MM.1S (cell line): ENCODE data around the gene SOX10.

Experiments used
- DNase-seq: peaks from one replicate; pipeline ENCODE4 v3.0.0-alpha.2; 2015
- H2AFZ ChIP-seq: fragments of 300-600 bp; sonication (generic); 2 replicates; pipeline ENCODE4 v1.6.0; 2016; ENCODE audit warnings: antibody characterized with exemption, low read length
- H3F3A ChIP-seq: fragments of 300-600 bp; sonication (generic); 2 replicates; pipeline ENCODE4 v1.6.1; 2016; ENCODE audit warnings: mild to moderate bottlenecking, antibody characterized with exemption, low read length, moderate library complexity, mixed read lengths; ENCODE audit not compliant: insufficient read depth
- H3K27ac ChIP-seq: fragments of 300-600 bp; sonication (generic); 2 replicates; pipeline ENCODE4 v1.5.1; 2016; ENCODE audit warnings: mild to moderate bottlenecking, low read length
- H3K27me3 ChIP-seq: fragments of 300-600 bp; sonication (generic); replicated peaks from 2 replicates; pipeline ENCODE4 v1.6.0; 2016; ENCODE audit warnings: low read length; ENCODE audit not compliant: insufficient read depth
- H3K36me3 ChIP-seq: fragments of 300-600 bp; sonication (generic); replicated peaks from 2 replicates; pipeline ENCODE4 v1.6.1; 2016; ENCODE audit warnings: mild to moderate bottlenecking, low read length, mixed read lengths; ENCODE audit not compliant: insufficient read depth
- H3K4me1 ChIP-seq: fragments of 300-600 bp; sonication (generic); 2 replicates; pipeline ENCODE4 v1.6.1; 2016; ENCODE audit warnings: low read length, mixed read lengths
- H3K4me2 ChIP-seq: fragments of 300-600 bp; sonication (generic); 2 replicates; pipeline ENCODE4 v1.6.0; 2016; ENCODE audit warnings: low read depth, low read length
- H3K4me3 ChIP-seq: fragments of 300-600 bp; sonication (generic); 2 replicates; pipeline ENCODE4 v1.5.1; 2016; ENCODE audit warnings: low read length, mixed read lengths
- H3K79me2 ChIP-seq: fragments of 300-600 bp; sonication (generic); 2 replicates; pipeline ENCODE4 v1.6.1; 2016; ENCODE audit warnings: mixed run types, low read length, mixed read lengths
- H3K9ac ChIP-seq: fragments of 300-600 bp; sonication (generic); 2 replicates; pipeline ENCODE4 v1.6.1; 2016; ENCODE audit warnings: low read length, mixed read lengths
- H3K9me2 ChIP-seq: fragments of 300-600 bp; sonication (generic); replicated peaks from 2 replicates; pipeline ENCODE4 v1.6.1; 2016; ENCODE audit warnings: mild to moderate bottlenecking, low read length, mixed read lengths; ENCODE audit not compliant: insufficient read depth
- H3K9me3 ChIP-seq: fragments of 300-600 bp; sonication (generic); replicated peaks from 2 replicates; pipeline ENCODE4 v1.6.1; 2016; ENCODE audit warnings: mild to moderate bottlenecking, low read length, mixed read lengths; ENCODE audit not compliant: insufficient read depth
- H4K20me1 ChIP-seq: fragments of 300-600 bp; sonication (generic); 2 replicates; pipeline ENCODE4 v1.6.1; 2016; ENCODE audit warnings: mild to moderate bottlenecking, low read length, moderate library complexity, mixed read lengths; ENCODE audit not compliant: insufficient read depth
- CTCF ChIP-seq: fragments of 300-600 bp; sonication (generic); IDR thresholded peaks from 2 replicates; pipeline ENCODE4 v1.5.1; 2016; ENCODE audit warnings: antibody characterized with exemption, low read length, mixed read lengths
- EZH2 ChIP-seq: fragments of 300-600 bp; sonication (generic); optimal IDR thresholded peaks from 2 replicates; pipeline ENCODE3; 2017; ENCODE audit warnings: low read depth, mild to moderate bottlenecking, antibody characterized with exemption, low read length, mixed read lengths
- EZH2phosphoT487 ChIP-seq: fragments of 300-600 bp; sonication (generic); IDR thresholded peaks from 2 replicates; pipeline ENCODE4 v1.6.1; 2018; ENCODE audit warnings: antibody characterized with exemption, low read length

The SOX10 gene

GRCh38 chr22:37985050-37985585 lies 763 bp upstream of the SOX10 start:
- no peak overlapping the region for H3K4me3 ChIP-seq
- H3K9ac ChIP-seq, result no peak overlapping the region
- H2AFZ ChIP-seq, result no peak overlapping the region
- no peaks in the 10 kb centered on the region for H3K4me1 ChIP-seq
- H3K79me2 ChIP-seq, result no peaks in the 10 kb centered on the region
- H3F3A ChIP-seq, result no peaks in the 10 kb centered on the region
- H3K36me3 ChIP-seq, result no peaks in the 10 kb centered on the region
- H4K20me1 ChIP-seq, result no peaks in the 10 kb centered on the region
- H3K4me2 ChIP-seq, result no peak overlapping the region
- TF ChIP-seq EZH2phosphoT487 (no peak), EZH2 (no peak), CTCF (no peak)
- no peaks in the 10 kb centered on the region for H3K9me2 ChIP-seq
- H3K27me3 ChIP-seq, result no peaks in the 10 kb centered on the region
- H3K9me3 ChIP-seq, result no peaks in the 10 kb centered on the region
- DNase-seq, result no peak
- no peak overlapping the region for H3K27ac ChIP-seq

GRCh38 chr22:37982938-37983859 lies 1.2 kb downstream of the SOX10 start:
- TF ChIP-seq CTCF, result peak; percentile 7; the same call in 1 of the 2 replicates
- TF ChIP-seq EZH2phosphoT487, result no peak
- H2AFZ ChIP-seq, result no peak overlapping the region
- H3K36me3 ChIP-seq, result no peaks in the 10 kb centered on the region
- H3K4me3 ChIP-seq, result no peak overlapping the region
- DNase-seq, result no peak
- no peaks in the 10 kb centered on the region for H3K79me2 ChIP-seq
- H3K9me2 ChIP-seq, result no peaks in the 10 kb centered on the region
- H3K4me2 ChIP-seq, result no peak overlapping the region
- H3F3A ChIP-seq, result no peaks in the 10 kb centered on the region
- no peaks in the 10 kb centered on the region for H3K27me3 ChIP-seq
- no peak overlapping the region for H3K9ac ChIP-seq
- no peaks in the 10 kb centered on the region for H3K9me3 ChIP-seq
- no peaks in the 10 kb centered on the region for H3K4me1 ChIP-seq
- H3K27ac ChIP-seq, result no peak overlapping the region
- no peaks in the 10 kb centered on the region for H4K20me1 ChIP-seq

GRCh38 chr22:37982151-37982785 lies 2.1 kb downstream of the SOX10 start:
- Histone ChIP-seq H3K36me3 (no peaks in the 10 kb centered on the region), H3K79me2 (no peaks in the 10 kb centered on the region), H3K27me3 (no peaks in the 10 kb centered on the region), H3K4me2 (no peak overlapping the region), H3K4me1 (no peaks in the 10 kb centered on the region), H3K4me3 (no peak overlapping the region), H3K9ac (no peak overlapping the region), H3F3A (no peaks in the 10 kb centered on the region), H2AFZ (no peak overlapping the region), H3K9me3 (no peaks in the 10 kb centered on the region), H4K20me1 (no peaks in the 10 kb centered on the region), H3K27ac (no peak overlapping the region), H3K9me2 (no peaks in the 10 kb centered on the region)
- no peak for TF ChIP-seq CTCF
- no peak for TF ChIP-seq EZH2
- TF ChIP-seq EZH2phosphoT487, result no peak
- DNase-seq, result no peak
